Naive thymus-derived CD4-positive, alpha-beta T cell (primary cell): ENCODE results near the gene ALX3. TPM values are rescaled to one million over a fixed set of nuclear protein-coding genes. Genes with fewer than 3 reads are reported as not detected.

Experiments used
- ATAC-seq: fragments of 150-1000 bp; cut with Tn5 transposase; 2 replicates; pipeline ENCODE4 v1.10.0; 2021; ENCODE audit warnings: mild to moderate bottlenecking, moderate library complexity
- CTCF ChIA-PET: fragments of 350-600 bp; sonication (Branson Sonifier 250); formaldehyde crosslinking; loops from one replicate; lab custom pipeline; 2021; ENCODE audit warnings: antibody characterized with exemption; lab: Charles Lee
- POLR2A ChIA-PET: fragments of 350-600 bp; sonication (Branson Sonifier 250); formaldehyde crosslinking; loops from one replicate; lab custom pipeline; 2021; ENCODE audit warnings: antibody characterized with exemption, inconsistent platforms; lab: Charles Lee
- DNase-seq, 9 donors: peaks; one replicate each; pipeline versions ENCODE4 v3.0.0 to v3.0.0-alpha.2; 2020 to 2022; ENCODE audit warnings: mixed read lengths in 1 of 9
- H3K27ac ChIP-seq: one replicate; pipeline ENCODE4 v1.7.0; 2013; ENCODE audit warnings: mild to moderate bottlenecking, low read depth, low read length, moderate library complexity
- H3K27me3 ChIP-seq, 2 donors: one replicate each; pipeline ENCODE4 v1.7.0; 2013; ENCODE audit warnings: low read length in 2 of 2, mild to moderate bottlenecking in 2 of 2, moderate library complexity in 2 of 2; ENCODE audit not compliant: control insufficient read depth in 2 of 2, insufficient read depth in 2 of 2
- H3K36me3 ChIP-seq, 3 experiments: 1 replicate in 2 of 3; 2 replicates in 1 of 3; pipeline ENCODE4 v1.7.0; 2013; ENCODE audit warnings: low read length in 3 of 3, mild to moderate bottlenecking in 3 of 3, moderate library complexity in 1 of 3; ENCODE audit not compliant: insufficient read depth in 3 of 3, control insufficient read depth in 2 of 3
- H3K4me1 ChIP-seq, 2 donors: one replicate each; pipeline ENCODE4 v1.7.0; 2013; ENCODE audit warnings: low read length in 2 of 2, mild to moderate bottlenecking in 2 of 2, moderate library complexity in 1 of 2; ENCODE audit not compliant: control insufficient read depth in 2 of 2, insufficient read depth in 2 of 2
- H3K4me3 ChIP-seq: 2 replicates; pipeline ENCODE4 v1.7.0; 2013; ENCODE audit warnings: mild to moderate bottlenecking, low read length
- H3K9me3 ChIP-seq, 3 experiments: 1 replicate in 2 of 3; 2 replicates in 1 of 3; pipeline ENCODE4 v1.7.0; 2013; ENCODE audit warnings: low read length in 3 of 3; ENCODE audit not compliant: control insufficient read depth in 2 of 3
- H3K27ac Mint-ChIP-seq, 9 donors: one replicate each; pipeline ENCODE4 v1.8.0; 2020 to 2022; ENCODE audit warnings: mixed read lengths in 9 of 9, mild to moderate bottlenecking in 8 of 9, moderate library complexity in 5 of 9, inconsistent platforms in 2 of 9
- H3K27me3 Mint-ChIP-seq, 5 donors: one replicate each; pipeline ENCODE4 v1.8.0; 2021 to 2022; ENCODE audit warnings: mixed read lengths in 5 of 5, mild to moderate bottlenecking in 1 of 5
- H3K36me3 Mint-ChIP-seq, 5 donors: one replicate each; pipeline ENCODE4 v1.8.0; 2020 to 2022; ENCODE audit warnings: mixed read lengths in 5 of 5, mild to moderate bottlenecking in 3 of 5, inconsistent platforms in 1 of 5
- H3K4me1 Mint-ChIP-seq, 7 donors: one replicate each; pipeline ENCODE4 v1.8.0; 2020 to 2022; ENCODE audit warnings: mixed read lengths in 7 of 7, mild to moderate bottlenecking in 3 of 7, inconsistent platforms in 1 of 7
- H3K4me3 Mint-ChIP-seq, 10 donors: one replicate each; pipeline ENCODE4 v1.8.0; 2020 to 2022; ENCODE audit warnings: mild to moderate bottlenecking in 10 of 10, mixed read lengths in 10 of 10, moderate library complexity in 6 of 10, inconsistent platforms in 2 of 10
- H3K9me3 Mint-ChIP-seq, 11 donors: one replicate each; pipeline ENCODE4 v1.8.0; 2020 to 2022; ENCODE audit warnings: mixed read lengths in 11 of 11, mild to moderate bottlenecking in 4 of 11, inconsistent platforms in 1 of 11, moderate library complexity in 1 of 11
- intact Hi-C, 2 donors: fragments of 100-400 bp; cut with micrococcal nuclease; formaldehyde crosslinking; loops; one replicate each; pipeline ENCODE4 v1.15.1; 2023
- polyA plus RNA-seq, 2 donors: library from polyadenylated mRNA; unstranded; fragments of 300-500 nt; fragmentation: Illumina TruSeq; gene quantifications; one replicate each; pipeline ENCODE4 v1.2.3, GENCODE V29; 2021
- total RNA-seq, 6 experiments: library from RNA in 5 of 6; stranded (reverse) in 5 of 6; gene quantifications; 1 replicate in 5 of 6; 2 replicates in 1 of 6; pipeline ENCODE4 v1.2.3 and lab custom pipeline; 2021 to 2026

The ALX3 gene
- total and polyA plus RNA-seq, 7 experiments from 2014 or later = not detected

- Histone ChIP-seq H3K27me3 (no peaks in the 10 kb centered on the region), H3K27ac (no peak overlapping the region), H3K36me3 (no peaks in the 10 kb centered on the region), H3K4me1 (no peaks in the 10 kb centered on the region), H3K9me3 (no peaks in the 10 kb centered on the region), H3K4me3 (no peak overlapping the region)
- Mint-ChIP-seq H3K4me1 (peaks cover 0 to 8% (median 0%) of the 10 kb centered on the region in 7 donors), H3K27me3 (peaks cover 17 to 53% (median 32%) of the 10 kb centered on the region in 5 donors), H3K36me3 (no peaks in the 10 kb centered on the region), H3K27ac (no peak overlapping the region), H3K4me3 (no peak overlapping the region), H3K9me3 (no peaks in the 10 kb centered on the region)
- intact Hi-C loops = no loop called here
- ChIA-PET CTCF (no interaction called here), POLR2A (interaction anchor here (0.9 kb wide), 1 partner anchor 10 kb away, joined by 4 read pairs; no protein-coding TSS in a partner anchor)
- DNase-seq = no peak
- ATAC-seq = no peak
Measured at GRCh38 chr1:110091381-110091780, 20.9 kb upstream of the ALX3 start.

- H3K27ac ChIP-seq = no peak overlapping the region
- ChIA-PET CTCF (interaction anchor here (0.7 kb wide), 1 partner anchor 15 kb away, joined by 3 read pairs; no protein-coding TSS in a partner anchor), POLR2A (no interaction called here)
- intact Hi-C loops = no loop called here
- no peak overlapping the region for H3K4me3 Mint-ChIP-seq
- no peaks in the 10 kb centered on the region for H3K36me3 Mint-ChIP-seq
- H3K4me3 ChIP-seq = no peak overlapping the region
- no peak for ATAC-seq
- H3K27me3 Mint-ChIP-seq = peaks cover 28 to 63% (median 37%) of the 10 kb centered on the region in 5 donors
- no peaks in the 10 kb centered on the region for H3K4me1 ChIP-seq
- H3K27me3 ChIP-seq = peaks cover 0 to 4% of the 10 kb centered on the region in 2 donors
- no peaks in the 10 kb centered on the region for H3K36me3 ChIP-seq
- no peak for DNase-seq
- H3K9me3 Mint-ChIP-seq = no peaks in the 10 kb centered on the region
- H3K27ac Mint-ChIP-seq = no peak overlapping the region
- H3K4me1 Mint-ChIP-seq = peaks cover 0 to 7% (median 2%) of the 10 kb centered on the region in 7 donors
- H3K9me3 ChIP-seq = no peaks in the 10 kb centered on the region
Measured at GRCh38 chr1:110089561-110090275, 19.2 kb upstream of the ALX3 start.

GRCh38 chr1:110088739-110089316, 18.4 kb upstream of the ALX3 start:
- Histone ChIP-seq H3K27me3 (peaks cover 0 to 4% of the 10 kb centered on the region in 2 donors), H3K27ac (no peak overlapping the region), H3K4me1 (no peaks in the 10 kb centered on the region), H3K4me3 (no peak overlapping the region), H3K9me3 (no peaks in the 10 kb centered on the region), H3K36me3 (no peaks in the 10 kb centered on the region)
- no peaks in the 10 kb centered on the region for H3K9me3 Mint-ChIP-seq
- no peak overlapping the region for H3K27ac Mint-ChIP-seq
- CTCF ChIA-PET = interaction anchor here (0.6 to 1.8 kb wide), 8 partner anchors 11 to 407 kb away, joined by 3 to 16 read pairs (median 4); no protein-coding TSS in a partner anchor
- H3K4me1 Mint-ChIP-seq = peaks cover 0 to 11% (median 4%) of the 10 kb centered on the region in 7 donors
- H3K4me3 Mint-ChIP-seq = no peak overlapping the region
- no peaks in the 10 kb centered on the region for H3K36me3 Mint-ChIP-seq
- intact Hi-C loops = loop anchor here (1.0 kb wide), 1 partner anchor 17 kb away; no protein-coding TSS in a partner anchor
- no peak for ATAC-seq
- H3K27me3 Mint-ChIP-seq = peaks cover 30 to 65% (median 42%) of the 10 kb centered on the region in 5 donors
- POLR2A ChIA-PET = no interaction called here
- DNase-seq = no peak

GRCh38 chr1:110087812-110088738, 17.6 kb upstream of the ALX3 start:
- ChIA-PET POLR2A (interaction anchor here (0.6 kb wide), 1 partner anchor 1012 kb away, joined by 3 read pairs; no protein-coding TSS in a partner anchor), CTCF (interaction anchor here (0.6 to 1.8 kb wide), 9 partner anchors 12 to 408 kb away, joined by 3 to 16 read pairs (median 4); no protein-coding TSS in a partner anchor)
- H3K4me3 Mint-ChIP-seq = no peak overlapping the region
- ATAC-seq (peak; percentile 73), DNase-seq (peak in 7 of 9 donors; percentile 28 to 49 (median 35))
- Histone ChIP-seq H3K9me3 (no peaks in the 10 kb centered on the region), H3K36me3 (no peaks in the 10 kb centered on the region), H3K4me3 (no peak overlapping the region), H3K27me3 (peaks cover 0 to 10% of the 10 kb centered on the region in 2 donors), H3K4me1 (no peaks in the 10 kb centered on the region), H3K27ac (no peak overlapping the region)
- H3K27ac Mint-ChIP-seq = peak overlapping the region in 1 of 9 donors; percentile 13
- H3K4me1 Mint-ChIP-seq = peaks cover 6 to 19% (median 11%) of the 10 kb centered on the region in 7 donors
- H3K36me3 Mint-ChIP-seq = no peaks in the 10 kb centered on the region
- H3K9me3 Mint-ChIP-seq = no peaks in the 10 kb centered on the region
- peaks cover 37 to 68% (median 50%) of the 10 kb centered on the region in 5 donors for H3K27me3 Mint-ChIP-seq
- intact Hi-C loops = loop anchor here (1.0 kb wide), 1 partner anchor 18 kb away; no protein-coding TSS in a partner anchor

- H3K36me3 Mint-ChIP-seq = no peaks in the 10 kb centered on the region
Measured at GRCh38 chr1:110086961-110087360, 16.5 kb upstream of the ALX3 start.

GRCh38 chr1:110085671-110086070, 15.2 kb upstream of the ALX3 start:
- ATAC-seq = no peak
- peaks cover 7 to 19% (median 12%) of the 10 kb centered on the region in 7 donors for H3K4me1 Mint-ChIP-seq
- Histone ChIP-seq H3K27ac (no peak overlapping the region), H3K4me1 (no peaks in the 10 kb centered on the region), H3K9me3 (no peaks in the 10 kb centered on the region), H3K36me3 (no peaks in the 10 kb centered on the region), H3K4me3 (no peak overlapping the region), H3K27me3 (peaks cover 4 to 19% of the 10 kb centered on the region in 2 donors)
- ChIA-PET CTCF (no interaction called here), POLR2A (no interaction called here)
- no peak for DNase-seq
- no peak overlapping the region for H3K27ac Mint-ChIP-seq
- peaks cover 57 to 71% (median 63%) of the 10 kb centered on the region in 5 donors for H3K27me3 Mint-ChIP-seq
- peak overlapping the region in 6 of 10 donors; percentile 3 to 92 (median 26) for H3K4me3 Mint-ChIP-seq
- H3K9me3 Mint-ChIP-seq = peaks cover 0 to 2% (median 0%) of the 10 kb centered on the region in 11 donors
- intact Hi-C loops = no loop called here
- no peaks in the 10 kb centered on the region for H3K36me3 Mint-ChIP-seq

More at GRCh38 chr1:110086961-110087360, 16.5 kb upstream of the ALX3 start:
- peaks cover 48 to 68% (median 54%) of the 10 kb centered on the region in 5 donors for H3K27me3 Mint-ChIP-seq
- H3K4me3 Mint-ChIP-seq = peak overlapping the region in 1 of 10 donors; percentile 27
- POLR2A ChIA-PET = no interaction called here
- H3K9me3 Mint-ChIP-seq = peaks cover 0 to 2% (median 0%) of the 10 kb centered on the region in 11 donors
- Histone ChIP-seq H3K9me3 (no peaks in the 10 kb centered on the region), H3K4me3 (no peak overlapping the region), H3K27ac (no peak overlapping the region), H3K27me3 (peaks cover 4 to 19% of the 10 kb centered on the region in 2 donors), H3K36me3 (no peaks in the 10 kb centered on the region), H3K4me1 (no peaks in the 10 kb centered on the region)
- intact Hi-C loops = no loop called here
- CTCF ChIA-PET = interaction anchor here (0.6 to 1.7 kb wide), 2 partner anchors 11 to 366 kb away, joined by 3 to 4 read pairs; no protein-coding TSS in a partner anchor
- H3K27ac Mint-ChIP-seq = no peak overlapping the region
- DNase-seq (no peak), ATAC-seq (no peak)
- peaks cover 7 to 19% (median 12%) of the 10 kb centered on the region in 7 donors for H3K4me1 Mint-ChIP-seq
